ENCODE data around the gene PTGES3. TPM values are rescaled to one million over a fixed set of nuclear protein-coding genes. Genes with fewer than 3 reads are reported as not detected.
A peak's percentile ranks its signal among the peaks of the same experiment; 100 is the strongest.

Gene PTGES3
- total and polyA plus RNA-seq, 10 of the 15 experiments (the other 5 are each of a cell fraction or from before 2014, with no cell fraction given): 117 to 520 (median 175) TPM

- TF ChIP-seq TCF12 (IDR thresholded peaks at IDR 0.05; ENCODE audit: low read depth, low read length) (0 out of 2 replicates have a peak, but pooled peaks have one; percentile 18), JUND (IDR thresholded peaks at IDR 0.05; ENCODE audit: low read depth, low read length) (no peak), ZBED1 (IDR thresholded peaks at IDR 0.05; ENCODE audit: borderline replicate concordance) (peak; percentile 79; the same call in 1 of the 2 replicates), SREBF1 (IDR thresholded peaks at IDR 0.05; ENCODE audit: low read length) (no peak), HDAC2 (IDR thresholded peaks at IDR 0.05) (no peak), BHLHE40 (IDR thresholded peaks at IDR 0.05; ENCODE audit: borderline replicate concordance in 1 of 2, low read depth in 2 of 2, low read length in 1 of 2) (peak; percentile 52 to 62; a peak in 2 of 4 replicates), LARP7 (IDR thresholded peaks at IDR 0.05) (peak; percentile 28; the same call in 1 of the 2 replicates), ZNF274 (IDR thresholded peaks at IDR 0.05; ENCODE audit: insufficient read depth, insufficient read length) (no peak), DPF2 (IDR thresholded peaks at IDR 0.05) (no peak), NRF1 (conservative IDR thresholded peaks at IDR 0.05; ENCODE audit: low read depth, low read length) (no peak), MEF2A (IDR thresholded peaks at IDR 0.05; ENCODE audit: insufficient read depth, low read depth, low read length) (0 out of 2 replicates have a peak, but pooled peaks have one; percentile 46), NFYB (IDR thresholded peaks at IDR 0.05; ENCODE audit: insufficient read depth, low read depth, low read length) (no peak), KLF5 (IDR thresholded peaks at IDR 0.05; ENCODE audit: partially characterized antibody) (no peak), TCF3 (IDR thresholded peaks at IDR 0.05; ENCODE audit: borderline replicate concordance, insufficient read depth, low read depth, low read length) (0 out of 2 replicates have a peak, but pooled peaks have one; percentile 13), EP300 (IDR thresholded peaks at IDR 0.05; ENCODE audit: borderline replicate concordance in 1 of 2, control insufficient read depth in 1 of 2, low read depth in 2 of 2, low read length in 2 of 2) (0 out of 4 replicates have a peak, but pooled peaks of 1 of the 2 experiments have one; percentile 22)
Measured at GRCh38 chr12:56636675-56637540, 51.2 kb downstream of the PTGES3 start (continued).
